ENCODE data around the gene IL17RA.

DNA sequence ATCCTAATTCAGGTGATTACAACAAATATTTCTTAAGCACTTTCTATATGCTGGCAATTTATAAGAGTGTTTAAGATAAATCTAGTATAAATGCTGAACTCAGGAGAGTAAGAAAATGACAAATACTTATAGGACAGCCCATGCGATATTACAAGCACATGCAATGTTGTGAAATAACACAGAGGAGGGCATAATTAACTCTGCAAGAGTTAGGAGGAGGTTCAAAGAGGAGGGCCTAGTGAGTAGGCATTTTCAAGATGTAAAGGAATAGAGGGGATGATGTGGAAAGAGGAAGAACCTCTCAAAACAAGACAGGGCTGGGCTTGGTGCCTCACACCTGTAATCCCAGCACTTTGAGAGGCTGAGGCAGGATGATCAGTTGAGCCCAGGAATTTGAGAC, 37.1 kb upstream of the IL17RA start:
- TF ChIP-seq YY1 (IDR thresholded peaks at IDR 0.05; ENCODE audit: insufficient read depth, insufficient read length): no peak
- no peak for TF ChIP-seq ZNF274 (IDR thresholded peaks at IDR 0.05; ENCODE audit: low read depth, low read length)
